Measurements from ENCODE around the gene SREBF2. TPM values are rescaled to one million over a fixed set of nuclear protein-coding genes. Genes with fewer than 3 reads are reported as not detected.
A peak's percentile ranks its signal among the peaks of the same experiment; 100 is the strongest.

Gene SREBF2
- total RNA-seq, 3 donors from 2014 or later: 20.8 to 33.5 (median 32.1) TPM

DNA sequence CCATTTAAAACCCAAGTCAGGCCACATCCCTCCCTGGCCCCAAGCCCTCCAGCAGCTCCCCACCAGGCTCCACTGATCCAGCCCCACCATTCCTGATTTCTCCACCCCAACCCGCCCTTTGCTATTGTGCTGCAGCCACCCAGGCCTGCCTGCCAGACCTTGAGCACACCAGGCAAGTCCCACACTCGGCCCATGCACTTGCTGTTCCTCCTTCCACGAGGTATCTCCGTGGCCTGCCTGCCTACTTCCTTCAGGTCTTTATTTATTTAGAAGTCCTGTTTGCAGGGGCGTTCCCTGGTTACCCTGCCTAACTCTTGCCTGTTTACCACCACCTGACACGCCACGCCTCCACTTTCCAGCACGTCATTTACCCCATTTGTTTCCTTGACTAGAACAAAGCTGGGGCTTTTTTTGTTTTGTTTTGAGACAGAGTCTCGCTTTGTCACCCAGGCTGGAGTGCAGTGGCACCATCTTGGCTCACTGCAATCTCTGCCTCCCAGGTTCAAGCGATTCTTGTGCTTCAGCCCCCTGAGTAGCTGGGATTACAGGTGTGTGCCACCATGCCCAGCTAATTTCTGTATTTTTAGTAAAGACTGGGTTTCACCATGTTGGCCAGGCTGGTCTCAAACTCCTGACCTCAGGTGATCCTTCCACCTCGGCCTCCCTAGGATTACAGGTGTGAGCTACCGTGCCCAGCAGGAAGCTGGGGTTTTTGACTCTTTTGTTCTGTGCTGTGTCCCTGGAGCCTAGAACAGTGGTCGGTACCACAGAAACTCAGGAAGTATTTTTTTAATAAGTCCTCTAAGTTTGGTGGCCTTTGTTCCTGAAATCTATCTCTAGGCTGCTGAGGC is 107.3 kb downstream of the SREBF2 start:
- Histone ChIP-seq H3K4me3 (no peak overlapping the region), H3K27me3 (no peaks in the 10 kb centered on the region), H3K36me3 (no peaks in the 10 kb centered on the region), H3K27ac (peak overlapping the region; percentile 71 to 75), H3K4me1 (no peaks in the 10 kb centered on the region), H3K9me3 (no peaks in the 10 kb centered on the region)
- intact Hi-C loops (cut with DNase I; ENCODE audit: low total_unique reads): no loop called here
- peak; percentile 67 to 80 for DNase-seq (ENCODE audit: low spot score in 2 of 2)
- TF ChIP-seq POLR2A (IDR thresholded peaks at IDR 0.05) (no peak), POLR2AphosphoS5 (IDR thresholded peaks at IDR 0.05) (peak in 1 of 3 donors; percentile 41)
- TF ChIP-seq, protein P1, sequence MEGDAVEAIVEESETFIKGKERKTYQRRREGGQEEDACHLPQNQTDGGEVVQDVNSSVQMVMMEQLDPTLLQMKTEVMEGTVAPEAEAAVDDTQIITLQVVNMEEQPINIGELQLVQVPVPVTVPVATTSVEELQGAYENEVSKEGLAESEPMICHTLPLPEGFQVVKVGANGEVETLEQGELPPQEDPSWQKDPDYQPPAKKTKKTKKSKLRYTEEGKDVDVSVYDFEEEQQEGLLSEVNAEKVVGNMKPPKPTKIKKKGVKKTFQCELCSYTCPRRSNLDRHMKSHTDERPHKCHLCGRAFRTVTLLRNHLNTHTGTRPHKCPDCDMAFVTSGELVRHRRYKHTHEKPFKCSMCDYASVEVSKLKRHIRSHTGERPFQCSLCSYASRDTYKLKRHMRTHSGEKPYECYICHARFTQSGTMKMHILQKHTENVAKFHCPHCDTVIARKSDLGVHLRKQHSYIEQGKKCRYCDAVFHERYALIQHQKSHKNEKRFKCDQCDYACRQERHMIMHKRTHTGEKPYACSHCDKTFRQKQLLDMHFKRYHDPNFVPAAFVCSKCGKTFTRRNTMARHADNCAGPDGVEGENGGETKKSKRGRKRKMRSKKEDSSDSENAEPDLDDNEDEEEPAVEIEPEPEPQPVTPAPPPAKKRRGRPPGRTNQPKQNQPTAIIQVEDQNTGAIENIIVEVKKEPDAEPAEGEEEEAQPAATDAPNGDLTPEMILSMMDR (IDR thresholded peaks at IDR 0.05): no peak

DNA sequence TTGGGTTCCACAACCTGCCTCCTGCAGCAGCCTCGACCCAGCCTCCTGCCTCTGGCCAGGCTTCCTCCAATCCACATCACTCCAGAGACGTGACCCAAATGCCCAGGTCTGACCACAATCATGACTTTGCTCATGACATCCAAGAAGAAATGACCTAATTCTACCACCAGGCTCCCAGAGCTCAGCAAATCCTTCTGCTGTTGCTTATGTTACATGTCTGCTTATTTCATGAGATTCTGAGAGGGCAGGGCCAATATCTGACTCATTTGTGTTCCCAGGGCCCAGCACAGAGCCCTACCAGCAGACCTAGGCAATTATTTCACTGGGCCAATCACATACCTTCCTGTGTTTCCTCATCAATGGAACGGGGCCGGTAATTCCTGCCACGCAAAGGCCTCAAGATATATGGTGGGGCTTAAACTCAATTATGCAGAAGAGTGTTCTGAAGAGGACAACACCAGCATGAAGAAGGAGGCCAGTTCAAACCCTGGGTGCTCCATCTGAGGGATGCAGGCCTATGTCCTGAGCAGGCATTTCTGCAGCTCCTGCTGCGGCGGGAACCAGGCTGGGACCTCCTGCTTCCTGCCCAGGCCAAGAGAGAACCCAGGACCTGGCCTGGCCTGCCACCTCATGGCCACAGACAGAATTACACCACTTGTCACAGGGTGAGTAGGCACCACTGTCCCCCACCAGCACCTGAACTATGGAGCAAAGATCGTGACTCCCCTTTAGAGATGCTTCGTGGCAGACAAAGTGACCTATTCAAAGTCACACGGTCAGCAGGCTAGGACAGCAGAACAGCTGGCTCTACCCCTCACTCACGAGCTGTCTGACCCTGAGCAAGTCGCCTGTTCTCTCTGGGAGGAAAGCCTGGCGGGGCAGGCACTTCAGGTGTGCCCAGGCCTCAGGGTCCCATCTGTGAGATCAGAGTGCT is 108.2 kb downstream of the SREBF2 start:
- no peak overlapping the region for H3K4me3 ChIP-seq
- no peaks in the 10 kb centered on the region for H3K27me3 ChIP-seq
- peak overlapping the region; percentile 71 to 75 for H3K27ac ChIP-seq
- intact Hi-C loops (cut with DNase I; ENCODE audit: low total_unique reads): no loop called here
- H3K9me3 ChIP-seq: no peaks in the 10 kb centered on the region
- TF ChIP-seq POLR2AphosphoS5 (IDR thresholded peaks at IDR 0.05) (peak in 1 of 3 donors; percentile 23), POLR2A (IDR thresholded peaks at IDR 0.05) (no peak)
- TF ChIP-seq, protein P1 (IDR thresholded peaks at IDR 0.05): peak; percentile 90 to 97 (median 95)
- H3K4me1 ChIP-seq: no peaks in the 10 kb centered on the region
- DNase-seq (ENCODE audit: low spot score in 2 of 2): peak; percentile 80 to 85
- H3K36me3 ChIP-seq: no peaks in the 10 kb centered on the region

DNA sequence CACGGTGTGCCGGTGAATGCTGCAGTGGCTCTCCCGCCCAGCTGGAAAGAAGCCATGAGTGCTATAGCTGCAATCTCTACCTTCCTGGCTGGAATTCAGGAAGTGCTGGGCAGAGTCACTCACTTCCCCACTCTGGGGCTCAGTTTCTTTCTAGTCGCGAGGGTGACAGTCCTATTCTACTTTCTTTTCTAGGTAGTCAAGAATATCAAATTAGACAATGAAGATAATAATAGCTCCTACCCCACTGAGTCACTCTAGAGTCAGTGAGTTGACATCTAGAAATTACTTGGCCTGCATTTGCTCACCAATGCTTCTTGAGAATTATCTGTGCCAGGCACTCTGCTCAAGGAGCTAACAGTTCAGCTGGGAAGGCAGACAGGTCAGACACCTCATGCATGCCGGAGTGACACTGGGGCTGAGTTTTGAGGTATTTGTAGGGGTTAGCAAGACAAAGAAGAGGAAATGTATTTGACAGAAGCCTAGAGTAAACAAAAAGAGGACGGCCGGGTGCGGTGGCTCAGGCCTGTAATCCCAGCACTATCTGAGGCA is 110.8 kb downstream of the SREBF2 start:
- no peak for DNase-seq (ENCODE audit: low spot score in 2 of 2)
- Histone ChIP-seq H3K27me3 (no peaks in the 10 kb centered on the region), H3K4me1 (no peaks in the 10 kb centered on the region), H3K27ac (no peak overlapping the region), H3K36me3 (no peaks in the 10 kb centered on the region), H3K9me3 (no peaks in the 10 kb centered on the region), H3K4me3 (no peak overlapping the region)
- intact Hi-C loops (cut with DNase I; ENCODE audit: low total_unique reads): no loop called here
- TF ChIP-seq POLR2AphosphoS5 (IDR thresholded peaks at IDR 0.05): no peak
- TF ChIP-seq, protein P1 (IDR thresholded peaks at IDR 0.05): no peak
- TF ChIP-seq POLR2A (IDR thresholded peaks at IDR 0.05): no peak

DNA sequence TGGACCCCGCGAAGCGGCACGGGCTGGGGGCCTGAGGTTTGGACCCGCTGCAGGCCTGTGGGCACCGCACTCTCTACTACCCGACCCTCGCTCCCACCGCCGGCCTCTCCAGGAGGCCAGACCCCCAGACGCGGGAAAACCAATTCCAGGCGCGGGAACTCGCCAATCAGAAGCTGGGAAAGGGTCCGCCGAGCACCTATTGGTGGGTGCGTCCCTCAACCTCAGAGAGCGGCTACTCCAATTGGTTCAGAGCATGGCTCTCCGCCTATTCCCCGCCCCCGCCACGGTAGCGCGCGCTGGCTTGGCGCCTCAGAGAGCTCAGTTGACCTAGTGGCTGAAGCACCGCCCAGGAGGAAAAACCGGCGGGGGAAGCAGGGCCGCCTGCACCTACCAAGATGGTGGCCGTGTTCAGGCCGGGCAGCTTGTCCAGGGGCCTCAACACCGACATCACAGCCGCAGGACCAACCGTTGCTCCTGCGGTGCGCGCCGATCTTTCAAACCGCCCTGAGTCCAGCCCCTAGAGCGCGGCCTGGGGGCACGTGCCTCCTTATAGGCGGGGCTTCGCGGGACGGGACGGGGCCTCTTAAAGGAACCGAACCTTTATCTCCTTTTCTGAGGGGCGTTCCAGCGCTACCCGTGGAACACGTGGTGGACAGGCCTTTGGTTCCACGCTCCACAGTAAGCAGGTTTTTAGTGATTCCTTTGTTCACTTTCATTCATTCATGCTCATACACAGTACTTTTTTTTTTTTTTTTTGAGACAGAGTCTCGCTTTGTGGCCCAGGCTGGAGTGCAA is 113.9 kb downstream of the SREBF2 start, which contains the start of gene CENPM:
TSS of gene CENPM (minus strand) at position 524 of the 795 bp plus-strand sequence. CDS start at position 448, 76 bp downstream.
- Histone ChIP-seq H3K4me1 (no peaks in the 10 kb centered on the region), H3K9me3 (no peaks in the 10 kb centered on the region), H3K4me3 (peak within 1 kb of the TSS; percentile 69 to 97 (median 76)), H3K27ac (peak within 1 kb of the TSS; percentile 54 to 79), H3K36me3 (no peaks in the 10 kb centered on the region), H3K27me3 (no peaks in the 10 kb centered on the region)
- intact Hi-C loops (cut with DNase I; ENCODE audit: low total_unique reads): no loop called here
- DNase-seq (ENCODE audit: low spot score in 2 of 2): peak; percentile 95 to 96
- TF ChIP-seq POLR2A (IDR thresholded peaks at IDR 0.05) (no peak), POLR2AphosphoS5 (IDR thresholded peaks at IDR 0.05) (peak; percentile 19 to 31 (median 31))
- TF ChIP-seq, protein P1 (IDR thresholded peaks at IDR 0.05): no peak
